Stimulated activated CD8-positive, alpha-beta memory T cell treated with anti-CD3 and anti-CD28 coated beads, Interleukin-15, amount 100 ng/mL, for 24 hours (primary cell): ENCODE results near the gene WDR86.

Experiments used
- DNase-seq: peaks from one replicate; pipeline ENCODE4 v3.0.0-alpha.2; 2020; ENCODE audit warnings: low read depth

Gene WDR86

DNA sequence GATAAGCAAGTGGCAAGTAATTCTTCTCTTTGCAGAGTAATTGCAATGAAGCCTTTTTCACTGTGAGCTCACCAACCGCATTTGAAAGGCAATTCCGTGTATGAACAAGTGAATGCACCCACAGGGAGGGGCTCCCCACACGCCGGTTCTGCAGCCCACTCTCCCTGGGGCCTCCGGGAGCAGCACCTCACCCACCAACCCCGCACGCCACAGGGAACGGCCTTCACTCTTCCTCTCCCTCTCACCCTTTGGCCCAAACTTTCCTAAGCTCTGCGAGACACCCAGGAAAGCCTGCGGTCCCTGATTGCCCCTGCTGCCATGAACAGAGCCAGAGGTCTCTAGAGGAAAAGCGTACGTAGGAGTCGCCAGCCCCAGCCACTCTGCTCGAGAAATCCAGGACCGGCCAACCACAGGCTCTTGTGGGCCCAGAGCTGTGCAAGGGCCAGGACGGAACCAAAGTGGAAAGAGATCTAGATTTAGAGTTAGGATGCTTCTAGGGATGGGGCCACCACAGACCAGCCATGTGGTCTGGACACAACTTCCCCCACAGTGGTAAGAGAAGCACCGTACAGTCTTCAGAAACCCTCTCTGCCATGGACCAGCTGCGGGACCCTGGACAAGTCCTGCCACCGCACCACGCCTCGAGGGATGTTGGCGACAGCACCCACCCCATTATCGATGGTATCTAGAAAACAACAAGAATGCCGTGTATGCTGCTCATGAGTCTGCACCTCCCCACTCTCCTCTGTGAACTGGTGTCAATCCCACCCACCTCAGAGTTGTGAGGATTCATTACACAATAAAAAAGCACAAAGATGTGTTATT is 3.6 kb downstream of the WDR86 start:
- DNase-seq, result no peak

- DNase-seq, result no peak
Observed at GRCh38 chr7:151405588-151405987, 4.2 kb downstream of the WDR86 start.

- DNase-seq, result no peak
Observed at GRCh38 chr7:151405056-151405455, 4.8 kb downstream of the WDR86 start.

- DNase-seq, result no peak
Observed at GRCh38 chr7:151404216-151405011, 5.4 kb downstream of the WDR86 start.

GRCh38 chr7:151403764-151404163 is 6.1 kb downstream of the WDR86 start:
- DNase-seq, result no peak

DNA sequence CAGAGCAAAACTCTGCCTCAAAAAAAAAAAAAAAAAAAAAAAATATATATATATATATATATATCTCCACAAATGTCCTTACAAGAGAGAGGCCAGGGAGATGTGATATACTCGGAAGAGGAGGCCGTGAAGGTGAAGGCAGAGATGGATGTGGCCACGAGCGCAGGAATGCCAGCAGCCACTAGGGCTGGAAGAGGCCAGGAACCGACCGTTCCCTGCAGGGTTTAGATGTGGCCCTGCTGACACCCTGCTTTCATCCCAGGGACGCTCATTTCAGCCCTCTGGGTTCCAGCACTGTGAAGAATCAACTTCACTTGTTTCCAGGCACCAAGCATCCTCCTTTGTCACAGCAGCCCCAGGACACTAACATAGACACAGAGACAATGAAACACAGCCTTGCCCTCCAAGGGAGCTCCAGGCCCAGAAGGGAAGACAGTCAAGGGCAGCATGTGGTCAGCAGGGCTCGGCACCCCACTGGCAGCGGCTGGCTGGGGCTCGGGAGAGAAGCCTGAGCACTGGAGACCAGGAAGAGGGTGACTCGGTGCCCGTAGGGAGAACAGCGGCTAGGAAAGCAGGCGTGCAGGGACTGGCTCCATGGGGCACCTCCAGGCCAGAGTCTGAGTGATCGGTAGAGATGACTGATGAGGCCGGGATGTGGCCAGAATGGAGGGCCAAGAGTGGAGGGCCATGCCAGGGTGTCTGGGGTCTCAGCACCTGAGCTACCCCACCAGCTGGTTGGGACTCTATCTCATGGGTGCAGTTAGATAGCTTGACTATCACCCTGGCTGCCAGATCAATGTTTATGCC is 7.6 kb downstream of the WDR86 start:
- no peak for DNase-seq

- no peak for DNase-seq
Observed at GRCh38 chr7:151400626-151401315, 9.1 kb downstream of the WDR86 start.

GRCh38 chr7:151399906-151400305 is 9.9 kb downstream of the WDR86 start:
- no peak for DNase-seq

- DNase-seq, result no peak
Observed at GRCh38 chr7:151399305-151399601, 10.6 kb downstream of the WDR86 start.

DNA sequence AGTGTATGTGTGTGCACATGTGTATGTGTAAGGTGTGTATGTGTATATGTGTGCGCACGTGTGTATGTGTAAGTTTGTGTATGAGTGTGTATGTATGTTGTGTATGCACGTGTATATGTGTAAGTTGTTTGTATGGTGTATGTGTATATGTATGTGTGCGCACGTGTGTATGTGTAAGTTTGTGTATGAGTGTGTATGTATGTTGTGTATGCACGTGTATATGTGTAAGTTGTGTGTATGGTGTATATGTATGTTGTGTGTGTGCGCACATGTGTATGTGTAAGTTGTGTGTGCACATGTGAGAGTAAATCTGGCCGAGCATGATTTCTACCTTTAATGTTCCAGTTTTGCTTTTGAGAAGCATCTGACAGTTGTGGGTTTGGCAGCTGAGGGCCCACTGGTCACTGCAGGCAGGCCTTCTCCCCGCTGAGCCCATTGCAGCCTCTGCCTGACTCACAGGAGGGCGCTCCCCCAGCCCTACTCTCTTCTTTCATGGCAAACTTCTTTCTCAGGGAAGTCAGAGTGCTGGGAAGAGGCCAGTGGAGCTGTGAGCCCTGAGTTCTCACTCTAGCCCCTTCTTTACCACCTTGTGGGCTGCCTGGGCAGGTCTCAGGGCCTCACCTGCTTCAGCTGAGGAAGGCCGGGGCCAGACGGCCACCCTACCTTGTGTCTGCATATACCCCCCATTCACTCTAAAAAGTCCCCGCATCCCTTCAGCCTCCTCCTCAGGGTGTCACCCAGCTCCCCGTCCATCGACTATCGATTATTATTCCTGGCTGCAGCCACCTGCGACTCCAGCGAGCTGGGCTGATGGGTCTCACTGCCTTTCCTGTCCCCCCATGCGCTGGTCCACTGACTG is 11.2 kb downstream of the WDR86 start:
- no peak for DNase-seq

GRCh38 chr7:151397026-151397425 is 12.8 kb downstream of the WDR86 start:
- no peak for DNase-seq

- no peak for DNase-seq
Observed at GRCh38 chr7:151396328-151396970, 13.4 kb downstream of the WDR86 start.

- no peak for DNase-seq
Observed at GRCh38 chr7:151395036-151395367, 14.8 kb downstream of the WDR86 start.

GRCh38 chr7:151394076-151395035 is 15.5 kb downstream of the WDR86 start:
- no peak for DNase-seq

DNA sequence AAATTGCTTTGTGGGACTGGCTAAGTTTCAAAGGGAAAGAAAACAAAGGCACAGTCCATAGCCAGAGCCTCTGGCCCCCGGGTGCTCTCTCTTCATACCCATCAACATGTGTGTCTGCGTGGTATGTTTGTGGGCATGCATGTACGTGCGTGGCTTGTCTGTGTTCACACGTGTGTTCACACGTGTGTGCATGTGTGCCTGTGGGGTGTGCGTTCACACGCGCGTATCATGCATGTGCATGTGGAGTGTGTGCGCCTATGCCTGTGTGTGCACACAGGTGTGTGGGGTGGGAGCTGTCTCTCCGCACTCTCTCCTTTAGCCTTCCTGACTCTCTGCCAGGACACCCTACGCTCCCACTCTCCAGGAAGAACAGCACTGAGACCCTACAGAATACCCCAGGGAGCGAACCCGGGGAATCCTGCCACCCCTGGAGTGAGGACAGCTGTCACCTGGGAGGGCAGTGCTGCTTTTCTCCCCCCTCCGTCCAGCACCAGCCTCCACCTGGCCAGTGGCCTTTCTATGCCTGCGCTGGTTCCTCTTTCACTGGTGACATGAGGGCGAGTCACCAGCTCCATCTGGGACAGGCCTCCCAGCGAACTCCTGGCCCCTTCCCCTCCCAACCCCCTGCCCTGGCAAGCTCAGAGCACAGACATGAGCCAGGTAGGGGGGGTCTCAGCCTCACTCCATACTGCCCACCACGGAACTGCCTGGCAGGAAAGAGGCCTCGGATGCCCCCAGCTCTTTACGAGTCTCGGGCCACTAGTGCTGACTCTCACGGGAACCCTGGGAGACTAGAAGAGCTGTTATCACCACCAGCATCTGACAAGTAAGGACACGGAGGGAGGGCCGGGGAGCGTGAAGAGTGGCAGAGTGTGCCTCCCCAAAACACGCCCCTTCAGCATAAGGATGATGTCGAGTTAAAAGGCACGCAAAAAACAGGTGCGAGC is 16.5 kb downstream of the WDR86 start:
- DNase-seq, result no peak

DNA sequence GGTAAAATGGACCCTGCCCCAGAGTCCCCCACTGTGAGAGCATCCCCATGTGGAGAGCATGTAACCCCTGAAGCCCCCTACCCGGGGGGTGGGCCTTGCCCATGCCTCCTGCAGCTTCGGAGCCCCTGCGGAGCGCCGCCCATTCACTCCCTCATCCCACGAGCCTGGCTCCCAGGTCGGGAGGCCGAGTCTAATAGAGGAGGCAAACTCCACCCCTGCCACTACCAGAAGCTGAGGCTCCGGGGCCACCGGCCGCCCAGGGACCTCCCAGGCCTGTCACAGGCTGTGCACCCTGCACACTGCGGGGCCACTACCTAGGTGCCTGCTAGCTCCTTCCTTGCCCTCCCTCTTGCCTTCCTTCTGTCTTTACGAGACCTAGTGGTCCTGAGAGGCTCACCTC is 17.4 kb downstream of the WDR86 start:
- no peak for DNase-seq

- DNase-seq, result no peak
Observed at GRCh38 chr7:151392002-151392401, 17.8 kb downstream of the WDR86 start.

GRCh38 chr7:151391358-151391730 is 18.5 kb downstream of the WDR86 start:
- no peak for DNase-seq
